Fibroblast of lung (primary cell): ENCODE measurements around the gene TAAR8. TPM values are rescaled to one million over a fixed set of nuclear protein-coding genes. Genes with fewer than 3 reads are reported as not detected.
"Not testable (repeated sequence)": the region's sequence is repeated elsewhere in the genome, so short reads cannot be mapped to it uniquely, and the experiment has no call there.

Experiments used
- DNase-seq, 2 donors: peaks; one replicate each; pipeline versions ENCODE4 v3.0.0 to v3.0.0-alpha.2; 2010; ENCODE audit warnings: low read depth in 2 of 2
- H2AFZ ChIP-seq: 2 replicates; pipeline ENCODE4 v1.5.1; 2012; ENCODE audit warnings: low read length, control low read depth, inconsistent platforms
- H3K27ac ChIP-seq: 2 replicates; pipeline ENCODE4 v1.5.1; 2011; ENCODE audit warnings: low read length, control low read depth; ENCODE audit not compliant: insufficient read depth
- H3K27me3 ChIP-seq: 2 replicates; pipeline ENCODE4 v1.5.1; 2011; ENCODE audit warnings: mild to moderate bottlenecking, low read length; ENCODE audit not compliant: control insufficient read depth, insufficient read depth
- H3K36me3 ChIP-seq: 2 replicates; pipeline ENCODE4 v1.5.1; 2011; ENCODE audit warnings: low read length; ENCODE audit not compliant: control insufficient read depth, insufficient read depth
- H3K4me1 ChIP-seq: 2 replicates; pipeline ENCODE4 v1.5.1; 2011; ENCODE audit warnings: low read length; ENCODE audit not compliant: control insufficient read depth, insufficient read depth; ENCODE audit errors: extremely low read depth
- H3K4me2 ChIP-seq: 2 replicates; pipeline ENCODE4 v1.5.1; 2011; ENCODE audit warnings: low read length, control low read depth; ENCODE audit not compliant: insufficient read depth; ENCODE audit errors: extremely low read depth
- H3K4me3 ChIP-seq, 4 experiments: fragments of 200-600 bp in 1 of 4; sonication (generic) in 1 of 4; replicated peaks in 1 of 4; 2 replicates each; pipeline ENCODE4 v1.5.1; 2011 to 2016; ENCODE audit warnings: low read length in 4 of 4, low read depth in 3 of 4, mild to moderate bottlenecking in 3 of 4, control low read depth in 2 of 4, inconsistent platforms in 1 of 4, mixed read lengths in 1 of 4; ENCODE audit not compliant: insufficient read depth in 1 of 4; ENCODE audit errors: control extremely low read depth in 1 of 4
- H3K79me2 ChIP-seq: 2 replicates; pipeline ENCODE4 v1.5.1; 2012; ENCODE audit warnings: mild to moderate bottlenecking, low read length, inconsistent platforms; ENCODE audit not compliant: control insufficient read depth, insufficient read depth
- H3K9ac ChIP-seq: 2 replicates; pipeline ENCODE4 v1.5.1; 2011; ENCODE audit warnings: mild to moderate bottlenecking, low read length, control low read depth; ENCODE audit not compliant: insufficient read depth
- H3K9me3 ChIP-seq: 2 replicates; pipeline ENCODE4 v1.5.1; 2012; ENCODE audit warnings: low read depth, low read length; ENCODE audit not compliant: control insufficient read depth, insufficient read depth
- H4K20me1 ChIP-seq: 2 replicates; pipeline ENCODE4 v1.5.1; 2011; ENCODE audit warnings: low read length; ENCODE audit not compliant: control insufficient read depth, insufficient read depth; ENCODE audit errors: extremely low read depth
- CTCF ChIP-seq, 2 donors: IDR thresholded peaks in 1 of 2; conservative IDR thresholded peaks in 1 of 2; 1 replicate in 1 of 2; 2 replicates in 1 of 2; pipeline ENCODE4 v1.5.1; 2011 to 2012; ENCODE audit warnings: low read length in 2 of 2, control low read depth in 1 of 2, inconsistent platforms in 1 of 2, low read depth in 1 of 2, mild to moderate bottlenecking in 1 of 2
- EZH2 ChIP-seq: IDR thresholded peaks from 2 replicates; pipeline ENCODE4 v1.5.1; 2012; ENCODE audit warnings: low read length, control low read depth, mild to moderate bottlenecking; ENCODE audit errors: missing control alignments
- polyA plus RNA-seq, 2 donors: library from polyadenylated mRNA; depleted of rRNA in 1 of 2; stranded (reverse) in 1 of 2; unstranded in 1 of 2; fragments of >200 nt; gene quantifications; 2 replicates each; pipeline ENCODE4 v1.2.1, GENCODE V29; 2011 to 2012; ENCODE audit warnings: missing spikeins in 1 of 2
- total RNA-seq: library from RNA; depleted of rRNA; stranded (reverse); fragments of >200 nt; gene quantifications from 2 replicates; pipeline ENCODE4 v1.2.1, GENCODE V29; 2014

TAAR8 gene
- total and polyA plus RNA-seq, 2 donors (not counting 1 experiment from before 2014, with no cell fraction given): not detected

GRCh38 chr6:132527791-132528190 lies 24.7 kb upstream of the TAAR8 start:
- TF ChIP-seq EZH2 (no peak), CTCF (conservative IDR thresholded peaks at IDR 0.05 in 1 of 2, IDR thresholded peaks at IDR 0.05 in 1 of 2; ENCODE audit: low read depth in 1 of 2, low read length in 2 of 2) (no peak)
- no peaks in the 10 kb centered on the region for H3K27me3 ChIP-seq
- H3K9ac ChIP-seq: no peak overlapping the region
- H3K36me3 ChIP-seq: no peaks in the 10 kb centered on the region
- H3K9me3 ChIP-seq: no peaks in the 10 kb centered on the region
- no peak overlapping the region for H2AFZ ChIP-seq
- no peak overlapping the region for H3K4me2 ChIP-seq
- no peak overlapping the region for H3K4me3 ChIP-seq
- H3K27ac ChIP-seq: no peak overlapping the region
- H4K20me1 ChIP-seq: no peaks in the 10 kb centered on the region
- no peaks in the 10 kb centered on the region for H3K4me1 ChIP-seq
- DNase-seq: peak in 1 of 2 donors; percentile 7
- no peaks in the 10 kb centered on the region for H3K79me2 ChIP-seq

GRCh38 chr6:132530293-132530974 lies 22.0 kb upstream of the TAAR8 start:
- peak; percentile 49 to 76 for DNase-seq

DNA sequence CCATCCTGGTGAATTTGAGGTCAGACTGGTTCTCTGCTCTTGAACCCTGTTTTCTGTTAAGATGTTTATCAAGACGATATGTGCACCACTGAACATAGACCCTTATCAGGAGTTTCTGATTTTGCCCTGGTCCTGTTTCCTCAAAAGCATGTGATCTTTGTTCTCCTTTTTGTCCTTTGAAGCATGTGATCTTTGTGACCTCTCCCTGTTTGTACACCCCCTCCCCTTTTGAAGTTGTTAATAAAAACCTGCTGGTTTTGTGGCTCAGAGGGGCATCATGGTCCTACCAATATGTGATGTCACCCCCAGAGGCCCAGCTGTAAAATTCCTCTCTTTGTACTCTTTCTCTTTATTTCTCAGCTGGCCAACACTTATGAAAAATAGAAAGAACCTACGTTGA lies 17.9 kb upstream of the TAAR8 start:
- not testable (repeated sequence) for H3K27ac ChIP-seq, H2AFZ ChIP-seq, H3K36me3 ChIP-seq, DNase-seq, H3K9me3 ChIP-seq, H3K4me2 ChIP-seq, H3K4me1 ChIP-seq, H4K20me1 ChIP-seq, H3K9ac ChIP-seq, H3K79me2 ChIP-seq, H3K4me3 ChIP-seq
- peaks cover 14% of the 10 kb centered on the region for H3K27me3 ChIP-seq

More at GRCh38 chr6:132530293-132530974, 22.0 kb upstream of the TAAR8 start:
- Histone ChIP-seq H3K9ac (no peak overlapping the region), H4K20me1 (no peaks in the 10 kb centered on the region), H3K4me2 (no peak overlapping the region), H2AFZ (no peak overlapping the region), H3K36me3 (no peaks in the 10 kb centered on the region), H3K27ac (no peak overlapping the region), H3K9me3 (no peaks in the 10 kb centered on the region), H3K4me1 (no peaks in the 10 kb centered on the region), H3K4me3 (peak overlapping the region in 1 of 4 experiments; percentile 2), H3K27me3 (no peaks in the 10 kb centered on the region), H3K79me2 (no peaks in the 10 kb centered on the region)
- TF ChIP-seq EZH2: no peak
- peak; percentile 65 to 75 for TF ChIP-seq CTCF (conservative IDR thresholded peaks at IDR 0.05 in 1 of 2, IDR thresholded peaks at IDR 0.05 in 1 of 2; ENCODE audit: low read depth in 1 of 2, low read length in 2 of 2)
